GM12892 (cell line): ENCODE results near the gene BMPR2.

Source experiments
- POLR2A ChIP-seq: IDR thresholded peaks from 2 replicates; pipeline ENCODE4 v1.6.1; 2011; ENCODE audit warnings: low read depth, low read length, control low read depth
- POLR2AphosphoS5 ChIP-seq: IDR thresholded peaks from 2 replicates; pipeline ENCODE4 v1.6.1; 2011; ENCODE audit warnings: low read depth, low read length, control low read depth
- TAF1 ChIP-seq: IDR thresholded peaks from 2 replicates; pipeline ENCODE4 v1.6.1; 2011; ENCODE audit warnings: low read depth, mild to moderate bottlenecking, control low read depth, low read length, borderline replicate concordance

DNA sequence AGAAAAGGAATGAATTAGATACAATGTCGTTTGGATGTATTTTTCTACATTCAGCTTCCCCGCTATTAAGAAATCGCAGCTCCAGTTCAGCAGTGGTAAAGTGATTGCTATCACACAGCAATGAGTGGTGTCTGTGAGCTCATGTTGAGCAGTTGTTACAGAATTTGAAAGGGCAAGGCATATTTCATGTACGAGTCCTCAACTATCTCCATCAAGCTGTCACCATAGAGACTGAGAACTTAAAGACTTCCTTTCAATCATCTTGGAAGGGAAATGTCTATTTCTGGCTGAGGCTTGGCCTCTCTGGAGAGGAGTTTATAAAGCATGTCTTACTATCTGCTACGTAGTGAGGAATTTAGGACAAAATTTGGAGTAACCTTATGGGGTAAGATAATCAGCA lies 234.3 kb downstream of the BMPR2 start:
- no peak for TF ChIP-seq POLR2A
- no peak for TF ChIP-seq POLR2AphosphoS5
- TF ChIP-seq TAF1 = no peak
